Calu3 (cell line): ENCODE measurements around the gene CTNND1. TPM values are rescaled to one million over a fixed set of nuclear protein-coding genes. Genes with fewer than 3 reads are reported as not detected.

Experiments
- BruUV-seq: library from RNA; stranded (reverse); fragments of 400-500 nt; replicated peaks from 2 replicates; lab custom pipeline; 2021; lab: Mats Ljungman, UMichigan
- CTCF ChIA-PET: fragments of 300-600 bp; sonication (Branson Sonifier 250); formaldehyde crosslinking; loops from one replicate; lab custom pipeline; 2022; ENCODE audit warnings: antibody characterized with exemption; lab: Charles Lee
- DNase-seq: peaks from one replicate; pipeline ENCODE4 v3.0.0; 2022
- H3K27ac Mint-ChIP-seq: one replicate; pipeline ENCODE4 v1.8.0; 2022; ENCODE audit warnings: mixed read lengths; ENCODE audit not compliant: unreplicated experiment
- H3K27me3 Mint-ChIP-seq: one replicate; pipeline ENCODE4 v1.8.0; 2022; ENCODE audit warnings: mixed read lengths; ENCODE audit not compliant: unreplicated experiment
- H3K36me3 Mint-ChIP-seq: one replicate; pipeline ENCODE4 v1.8.0; 2022; ENCODE audit warnings: mild to moderate bottlenecking, moderate library complexity, mixed read lengths; ENCODE audit not compliant: insufficient read depth, unreplicated experiment
- H3K4me1 Mint-ChIP-seq: one replicate; pipeline ENCODE4 v1.8.0; 2022; ENCODE audit warnings: mild to moderate bottlenecking, low read depth, mixed read lengths; ENCODE audit not compliant: unreplicated experiment
- H3K4me3 Mint-ChIP-seq: one replicate; pipeline ENCODE4 v1.8.0; 2022; ENCODE audit warnings: mild to moderate bottlenecking, low read depth, moderate library complexity, mixed read lengths; ENCODE audit not compliant: unreplicated experiment
- H3K9me3 Mint-ChIP-seq: one replicate; pipeline ENCODE4 v1.8.0; 2022; ENCODE audit warnings: low read depth, mixed read lengths; ENCODE audit not compliant: unreplicated experiment
- CTCF ChIP-seq: fragments of 200-600 bp; IDR thresholded peaks from one replicate; pipeline ENCODE4 v1.8.0; 2022; ENCODE audit warnings: antibody characterized with exemption; ENCODE audit not compliant: unreplicated experiment
- intact Hi-C: fragments of 100-400 bp; cut with micrococcal nuclease; formaldehyde crosslinking; loops from one replicate; pipeline ENCODE4 v1.10.0; 2022; ENCODE audit not compliant: unreplicated experiment
- total RNA-seq: library from RNA; stranded (reverse); gene quantifications from 2 replicates; pipeline ENCODE4 v1.2.3, GENCODE V29; 2022

CTNND1 gene
- total RNA-seq, 1 experiment from 2014 or later, result 323 TPM

- Mint-ChIP-seq H3K4me1 (no peaks in the 10 kb centered on the region), H3K36me3 (no peaks in the 10 kb centered on the region), H3K9me3 (no peaks in the 10 kb centered on the region), H3K27ac (no peak overlapping the region), H3K27me3 (no peaks in the 10 kb centered on the region), H3K4me3 (no peak overlapping the region)
- DNase-seq, result no peak
- TF ChIP-seq CTCF, result no peak
- intact Hi-C loops, result no loop called here
- CTCF ChIA-PET, result interaction anchor here (1.3 kb wide), 1 partner anchor 443 kb away, joined by 4 read pairs; no protein-coding TSS in a partner anchor
- no TSS peak for BruUV-seq
Observed at GRCh38 chr11:57842873-57843272, 81.3 kb downstream of the CTNND1 start.

DNA sequence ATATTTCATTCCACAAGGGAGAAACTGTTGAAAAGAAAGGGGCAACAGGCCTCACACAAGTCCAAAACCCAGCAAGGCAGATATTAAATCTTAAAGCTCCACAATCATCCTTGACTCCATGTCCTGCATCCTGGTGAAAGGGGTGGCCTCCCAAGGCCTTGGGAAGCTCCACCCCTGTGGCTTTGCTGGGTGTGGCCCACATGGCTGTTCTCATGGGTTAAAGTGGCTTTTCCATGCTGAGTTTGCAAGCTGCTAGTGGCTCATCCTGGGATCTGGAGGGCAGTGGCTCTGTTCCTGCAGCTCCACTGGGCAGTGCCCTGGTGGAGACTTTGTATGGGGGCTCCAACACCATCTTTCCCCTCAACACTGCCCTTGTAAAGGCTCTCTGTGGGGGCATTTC, 106.4 kb downstream of the CTNND1 start:
- no peaks in the 10 kb centered on the region for H3K36me3 Mint-ChIP-seq
- BruUV-seq, result no TSS peak

DNA sequence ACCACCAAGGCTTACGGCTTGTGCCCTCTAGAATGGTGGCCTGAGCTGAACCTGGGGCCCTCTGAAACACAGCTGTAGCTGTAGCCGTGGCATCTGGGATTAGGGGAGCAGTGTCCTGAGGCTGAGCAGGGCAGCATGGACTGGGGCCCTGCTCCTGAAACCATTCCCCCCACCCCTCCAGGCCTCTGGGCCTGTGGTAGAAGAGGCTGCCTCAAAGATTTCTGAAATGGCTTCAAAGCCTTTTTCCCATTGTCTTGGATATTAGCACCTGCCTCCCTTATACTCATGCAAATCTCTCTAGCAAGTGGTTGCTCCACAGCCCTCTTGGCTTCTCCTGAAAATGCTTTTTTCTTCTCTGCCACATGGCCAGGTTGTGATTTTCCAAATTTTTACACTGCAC, 106.9 kb downstream of the CTNND1 start:
- peaks cover 3% of the 10 kb centered on the region for H3K9me3 Mint-ChIP-seq
- TF ChIP-seq CTCF, result no peak
- H3K27ac Mint-ChIP-seq, result no peak overlapping the region
- no peaks in the 10 kb centered on the region for H3K36me3 Mint-ChIP-seq
- intact Hi-C loops, result no loop called here
- CTCF ChIA-PET, result no interaction called here
- no peak for DNase-seq
- no peaks in the 10 kb centered on the region for H3K27me3 Mint-ChIP-seq
- H3K4me3 Mint-ChIP-seq, result no peak overlapping the region
- no TSS peak for BruUV-seq
- H3K4me1 Mint-ChIP-seq, result peaks cover 7% of the 10 kb centered on the region

More for the DNA sequence above, 106.4 kb downstream of the CTNND1 start:
- CTCF ChIA-PET, result interaction anchor here (0.5 kb wide), 1 partner anchor 113 kb away, joined by 4 read pairs; no protein-coding TSS in a partner anchor
- TF ChIP-seq CTCF, result no peak
- Mint-ChIP-seq H3K9me3 (peaks cover 3% of the 10 kb centered on the region), H3K27ac (no peak overlapping the region), H3K27me3 (no peaks in the 10 kb centered on the region), H3K4me1 (peaks cover 4% of the 10 kb centered on the region), H3K4me3 (no peak overlapping the region)
- DNase-seq, result no peak
- intact Hi-C loops, result no loop called here

Other genes with a start within 250 kb of the CTNND1 start
- gene SLC43A1, start 246.1 kb upstream of the CTNND1 start, total RNA-seq, result 9.5 and 12.5 TPM in 2 replicates
- gene TIMM10, start 231.0 kb upstream of the CTNND1 start, total RNA-seq, result 68.5 and 73.5 TPM in 2 replicates
- not detected in 2 replicates for gene SMTNL1, start 224.2 kb upstream of the CTNND1 start, total RNA-seq
- 80.8 and 170 TPM in 2 replicates for gene UBE2L6, start 194.1 kb upstream of the CTNND1 start, total RNA-seq
- gene SERPING1, start 164.1 kb upstream of the CTNND1 start, total RNA-seq, result 61.8 and 112 TPM in 2 replicates
- 0.28 TPM in 1 of 2 replicates, not detected in the other for gene YPEL4, start 111.9 kb upstream of the CTNND1 start, total RNA-seq
- gene CLP1, start 104.0 kb upstream of the CTNND1 start, total RNA-seq, result 15.2 and 18.6 TPM in 2 replicates
- gene ZDHHC5, start 93.7 kb upstream of the CTNND1 start, total RNA-seq, result 85.9 and 95.3 TPM in 2 replicates
- gene MED19, start 49.6 kb upstream of the CTNND1 start, total RNA-seq, result 21.2 and 24.4 TPM in 2 replicates
- gene TMX2, start 49.2 kb upstream of the CTNND1 start, total RNA-seq, result 146 and 152 TPM in 2 replicates
- gene SELENOH, start 20.3 kb upstream of the CTNND1 start, total RNA-seq, result 124 and 131 TPM in 2 replicates
- not detected in 2 replicates for gene BTBD18, start 10.0 kb upstream of the CTNND1 start, total RNA-seq